Sigmoid colon (tissue), 7 donors: Measurements from ENCODE around the gene BLOC1S2. TPM values are rescaled to one million over a fixed set of nuclear protein-coding genes. Genes with fewer than 3 reads are reported as not detected.
A peak's percentile ranks its signal among the peaks of the same experiment; 100 is the strongest.
"Not testable (repeated sequence)": the region's sequence is repeated elsewhere in the genome, so short reads cannot be mapped to it uniquely, and the experiment has no call there.

Source experiments
- DNase-seq: peaks from one replicate; pipeline ENCODE4 v3.0.0-alpha.2; 2019
- H3K27ac ChIP-seq, 4 donors: fragments of 200-600 bp; sonication (generic); one replicate each; pipeline ENCODE4 v1.5.1; 2016 to 2019; ENCODE audit warnings: mild to moderate bottlenecking in 1 of 4
- H3K27me3 ChIP-seq, 3 donors: fragments of 200-600 bp; sonication (generic); one replicate each; pipeline ENCODE4 v1.5.1; 2019; ENCODE audit warnings: mild to moderate bottlenecking in 1 of 3
- H3K36me3 ChIP-seq, 4 donors: fragments of 200-600 bp; sonication (generic); one replicate each; pipeline ENCODE4 v1.5.1; 2016 to 2019
- H3K4me1 ChIP-seq, 4 donors: fragments of 200-600 bp; sonication (generic); one replicate each; pipeline ENCODE4 v1.5.1; 2017 to 2019
- H3K4me3 ChIP-seq, 4 donors: fragments of 200-600 bp; sonication (generic); one replicate each; pipeline ENCODE4 v1.5.1; 2017 to 2019; ENCODE audit warnings: mild to moderate bottlenecking in 2 of 4, moderate library complexity in 1 of 4
- H3K9me3 ChIP-seq, 4 donors: fragments of 200-600 bp in 3 of 4; sonication (generic) in 3 of 4; one replicate each; pipeline versions ENCODE4 v1.5.1 to v1.6.1; 2013 to 2019
- EP300 ChIP-seq, 4 donors: sonication (generic); formaldehyde crosslinking; IDR thresholded peaks; one replicate each; pipeline ENCODE4 v1.6.1; 2017; ENCODE audit warnings: antibody characterized with exemption in 4 of 4
- POLR2A ChIP-seq, 2 donors: fragments of 450-650 bp; IDR thresholded peaks; one replicate each; pipeline ENCODE4 v1.6.1; 2016; ENCODE audit warnings: antibody characterized with exemption in 2 of 2, mild to moderate bottlenecking in 2 of 2, moderate library complexity in 2 of 2
- POLR2AphosphoS5 ChIP-seq, 4 donors: sonication (generic); formaldehyde crosslinking; IDR thresholded peaks; one replicate each; pipeline ENCODE4 v1.6.1; 2017; ENCODE audit warnings: antibody characterized with exemption in 4 of 4
- WGBS, 2 donors: extraction: QIAGEN DNeasy Blood & Tissue Kit; methylation state at CpG; one replicate each; pipeline ENCODE4 v1.1.7; 2013; 5-methylcytosine and 5-hydroxymethylcytosine counted together
- intact Hi-C: fragments of 100-400 bp; cut with DNase I; formaldehyde crosslinking; loops from one replicate; pipeline ENCODE4 v1.15.1; 2023
- polyA plus RNA-seq, 3 donors: library from polyadenylated mRNA; stranded (reverse); fragments of 200-250 nt; gene quantifications; one replicate each; pipeline ENCODE4 v1.2.3, GENCODE V29; 2013
- total RNA-seq, 4 donors: library from RNA; depleted of rRNA; stranded (reverse); fragments of >200 nt; gene quantifications; one replicate each; pipeline ENCODE4 v1.1.0, GENCODE V29; 2016
- TF ChIP-seq, protein P1 (sequence below), 4 experiments: fragments of 450-650 bp in 3 of 4; fragments of 200-600 bp in 1 of 4; IDR thresholded peaks; one replicate each; pipeline ENCODE4 v1.5.1; 2016 to 2019; ENCODE audit warnings: antibody characterized with exemption in 4 of 4, mild to moderate bottlenecking in 3 of 4, moderate library complexity in 2 of 4
- donor health status: healthy with polysubstance abuse.
- donor health status: Bipolar disorder and iron deficiency.
- donor health status: healthy.

The BLOC1S2 gene
- total and polyA plus RNA-seq, 7 donors, result 12.1 to 55.0 (median 23.9) TPM

- H3K4me1 ChIP-seq, result peaks cover 0 to 38% (median 27%) of the 10 kb centered on the region in 4 donors
- H3K27me3 ChIP-seq, result no peaks in the 10 kb centered on the region
- H3K36me3 ChIP-seq, result peaks cover 0 to 33% (median 10%) of the 10 kb centered on the region in 4 donors
- TF ChIP-seq EP300 (IDR thresholded peaks at IDR 0.05) (no peak), POLR2A (IDR thresholded peaks at IDR 0.05) (no peak)
- TF ChIP-seq, protein P1, sequence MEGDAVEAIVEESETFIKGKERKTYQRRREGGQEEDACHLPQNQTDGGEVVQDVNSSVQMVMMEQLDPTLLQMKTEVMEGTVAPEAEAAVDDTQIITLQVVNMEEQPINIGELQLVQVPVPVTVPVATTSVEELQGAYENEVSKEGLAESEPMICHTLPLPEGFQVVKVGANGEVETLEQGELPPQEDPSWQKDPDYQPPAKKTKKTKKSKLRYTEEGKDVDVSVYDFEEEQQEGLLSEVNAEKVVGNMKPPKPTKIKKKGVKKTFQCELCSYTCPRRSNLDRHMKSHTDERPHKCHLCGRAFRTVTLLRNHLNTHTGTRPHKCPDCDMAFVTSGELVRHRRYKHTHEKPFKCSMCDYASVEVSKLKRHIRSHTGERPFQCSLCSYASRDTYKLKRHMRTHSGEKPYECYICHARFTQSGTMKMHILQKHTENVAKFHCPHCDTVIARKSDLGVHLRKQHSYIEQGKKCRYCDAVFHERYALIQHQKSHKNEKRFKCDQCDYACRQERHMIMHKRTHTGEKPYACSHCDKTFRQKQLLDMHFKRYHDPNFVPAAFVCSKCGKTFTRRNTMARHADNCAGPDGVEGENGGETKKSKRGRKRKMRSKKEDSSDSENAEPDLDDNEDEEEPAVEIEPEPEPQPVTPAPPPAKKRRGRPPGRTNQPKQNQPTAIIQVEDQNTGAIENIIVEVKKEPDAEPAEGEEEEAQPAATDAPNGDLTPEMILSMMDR (IDR thresholded peaks at IDR 0.05), result no peak
- no peaks in the 10 kb centered on the region for H3K9me3 ChIP-seq
- no peak for DNase-seq
- H3K27ac ChIP-seq, result no peak overlapping the region
- no peak overlapping the region for H3K4me3 ChIP-seq
- 95 to 96% methylated on average over 3 of the region's 3 CpGs for WGBS, 2 donors
- intact Hi-C loops, result no loop called here
These were observed 3.6 kb downstream of the BLOC1S2 start for GRCh38 chr10:100282907-100283306.

DNA sequence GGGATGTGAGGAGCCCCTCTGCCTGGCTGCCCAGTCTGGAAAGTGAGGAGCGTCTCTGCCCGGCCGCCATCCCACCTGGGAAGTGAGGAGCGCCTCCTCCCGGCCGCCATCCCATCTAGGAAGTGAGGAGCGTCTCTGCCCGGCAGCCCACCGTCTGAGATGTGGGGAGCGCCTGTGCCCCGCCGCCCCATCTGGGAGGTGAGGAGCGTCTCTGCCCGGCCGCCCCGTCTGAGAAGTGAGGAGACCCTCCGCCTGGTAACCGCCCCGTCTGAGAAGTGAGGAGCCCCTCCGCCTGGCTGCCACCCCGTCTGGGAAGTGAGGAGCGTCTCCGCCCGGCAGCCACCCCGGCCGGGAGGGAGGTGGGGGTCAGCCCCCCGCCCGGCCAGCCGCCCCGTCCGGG, 9.5 kb downstream of the BLOC1S2 start:
- H3K36me3 ChIP-seq, result peaks cover 0 to 47% (median 16%) of the 10 kb centered on the region in 4 donors
- H3K4me3 ChIP-seq, DNase-seq, H3K27ac ChIP-seq, H3K27me3 ChIP-seq, intact Hi-C loops, H3K4me1 ChIP-seq, H3K9me3 ChIP-seq: not testable (repeated sequence)
- WGBS, 2 donors, result 91% methylated on average over 23 to 24 of the region's 31 CpGs

DNA sequence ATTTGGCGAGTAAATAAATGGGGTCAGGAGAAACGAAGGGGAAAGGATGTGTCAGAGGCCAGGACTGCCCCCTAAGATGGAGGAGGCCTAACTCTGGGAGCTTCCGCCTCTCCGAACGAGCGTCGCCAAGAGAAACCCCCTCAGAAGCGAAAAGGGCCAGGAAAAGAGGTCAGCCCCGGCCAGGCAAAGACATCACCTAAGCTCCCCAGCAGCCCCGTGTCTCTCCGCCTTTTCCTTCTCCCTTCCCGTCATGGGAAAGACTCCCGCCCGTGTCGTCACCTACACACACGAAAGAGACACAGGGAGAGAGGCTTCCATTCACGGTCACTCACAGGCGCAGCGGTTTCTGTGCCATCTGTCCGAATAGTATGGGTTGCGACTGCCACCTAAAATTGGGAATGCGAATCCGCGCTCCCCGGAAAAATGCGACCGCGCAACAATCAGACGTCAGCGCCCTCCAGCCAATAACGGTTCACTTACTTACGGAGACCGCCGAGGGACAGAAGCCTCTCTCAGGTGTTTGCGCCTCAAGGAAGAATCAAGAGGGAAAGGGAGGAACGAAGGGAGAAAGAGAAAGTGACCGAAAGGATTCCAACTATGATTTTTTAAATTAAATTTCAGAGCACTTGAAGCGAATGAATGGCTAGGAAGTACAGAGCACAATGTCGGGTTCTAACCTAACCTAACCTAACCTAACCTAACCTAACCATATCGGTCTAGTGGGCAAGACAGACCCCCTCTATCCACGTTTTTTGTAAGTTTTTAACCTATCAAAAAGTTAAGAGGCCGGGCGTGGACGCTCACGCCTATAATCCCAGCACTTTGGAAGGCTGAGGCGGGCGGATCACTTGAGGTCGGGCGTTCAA, 19.0 kb downstream of the BLOC1S2 start, which contains the start of gene CWF19L1:
CWF19L1 (minus strand) TSS at position 400 of the 866 bp plus-strand sequence; CDS start at position 355, 45 bp downstream.
- Histone ChIP-seq H3K27me3 (no peaks in the 10 kb centered on the region), H3K27ac (peak within 1 kb of the TSS; percentile 76 to 90 (median 84)), H3K9me3 (no peaks in the 10 kb centered on the region), H3K4me1 (peaks cover 0 to 20% (median 19%) of the 10 kb centered on the region in 4 donors), H3K4me3 (peak within 1 kb of the TSS; percentile 51 to 98 (median 83)), H3K36me3 (no peaks in the 10 kb centered on the region)
- peak in 1 of 2 donors; percentile 56 for TF ChIP-seq POLR2A (IDR thresholded peaks at IDR 0.05)
- TF ChIP-seq, protein P1 (IDR thresholded peaks at IDR 0.05), result no peak
- peak in 1 of 4 donors; percentile 33 for TF ChIP-seq EP300 (IDR thresholded peaks at IDR 0.05)
- peak; percentile 83 to 91 (median 88) for TF ChIP-seq POLR2AphosphoS5 (IDR thresholded peaks at IDR 0.05)
- DNase-seq, result peak; percentile 94
- intact Hi-C loops, result loop anchor here (2.0 to 5.0 kb wide), 3 partner anchors 19 to 80 kb away; partner anchors contain the start of genes BLOC1S2, CHUK and ERLIN1
- WGBS, 2 donors, result 2 to 3% methylated on average over 49 of the region's 49 CpGs

DNA sequence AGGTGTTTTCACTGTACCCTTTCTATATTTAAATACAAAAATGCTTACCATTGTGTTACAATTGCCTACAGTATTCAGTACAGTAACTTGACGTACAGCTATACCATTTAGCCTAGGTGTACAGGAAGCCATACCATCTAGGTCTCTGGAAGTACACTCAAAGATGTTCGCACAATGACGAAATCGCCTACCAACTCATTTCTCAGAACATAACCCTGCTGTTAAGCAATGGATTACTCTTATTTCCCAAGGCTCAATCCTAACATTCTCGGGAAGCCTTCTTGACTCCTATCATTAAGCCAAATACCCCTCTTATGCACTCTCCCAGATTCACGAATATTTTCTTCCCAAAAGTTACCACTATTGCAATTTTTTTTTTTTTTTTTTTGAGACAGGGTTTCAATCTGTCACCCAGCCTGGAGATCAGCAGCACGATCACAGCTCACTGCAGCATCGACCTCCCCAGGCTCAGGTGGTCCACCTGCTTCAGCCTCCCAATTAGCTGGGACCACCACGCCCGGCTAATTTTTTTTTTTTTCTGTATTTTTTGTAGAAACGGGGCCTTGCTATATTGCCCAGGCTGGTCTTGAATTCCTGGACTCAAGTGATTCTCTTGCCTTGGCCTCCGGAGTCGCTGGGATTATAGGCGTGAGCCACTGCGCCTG, 20.5 kb downstream of the BLOC1S2 start:
- TF ChIP-seq, protein P1 (IDR thresholded peaks at IDR 0.05), result no peak
- no peak for TF ChIP-seq EP300 (IDR thresholded peaks at IDR 0.05)
- TF ChIP-seq POLR2A (IDR thresholded peaks at IDR 0.05), result no peak
- no peak for TF ChIP-seq POLR2AphosphoS5 (IDR thresholded peaks at IDR 0.05)
- DNase-seq, result no peak
- Histone ChIP-seq H3K9me3 (no peaks in the 10 kb centered on the region), H3K27me3 (no peaks in the 10 kb centered on the region), H3K4me3 (peak overlapping the region in 3 of 4 donors; percentile 77 to 98 (median 89)), H3K4me1 (peaks cover 0 to 20% (median 19%) of the 10 kb centered on the region in 4 donors), H3K27ac (no peak overlapping the region), H3K36me3 (peaks cover 0 to 7% (median 0%) of the 10 kb centered on the region in 4 donors)
- WGBS, 2 donors, result 93 to 94% methylated on average over 15 of the region's 15 CpGs
- intact Hi-C loops, result loop anchor here (2.0 to 5.0 kb wide), 3 partner anchors 21 to 79 kb away; partner anchors contain the start of genes BLOC1S2, CHUK and ERLIN1

- WGBS, 2 donors, result 95 to 96% methylated on average over 3 of the region's 3 CpGs
- DNase-seq, result no peak
- intact Hi-C loops, result no loop called here
These were observed 32.3 kb downstream of the BLOC1S2 start for GRCh38 chr10:100254191-100254590.

More at GRCh38 chr10:100254191-100254590, 32.3 kb downstream of the BLOC1S2 start:
- no peak for TF ChIP-seq POLR2A (IDR thresholded peaks at IDR 0.05)
- TF ChIP-seq, protein P1 (IDR thresholded peaks at IDR 0.05), result no peak
- no peak for TF ChIP-seq POLR2AphosphoS5 (IDR thresholded peaks at IDR 0.05)
- TF ChIP-seq EP300 (IDR thresholded peaks at IDR 0.05), result no peak
- no peak overlapping the region for H3K27ac ChIP-seq
- H3K9me3 ChIP-seq, result no peaks in the 10 kb centered on the region
- no peaks in the 10 kb centered on the region for H3K4me1 ChIP-seq
- H3K36me3 ChIP-seq, result peaks cover 11 to 96% (median 33%) of the 10 kb centered on the region in 4 donors
- H3K4me3 ChIP-seq, result no peak overlapping the region
- H3K27me3 ChIP-seq, result no peaks in the 10 kb centered on the region
